C4-2B (cell line): Measurements from ENCODE around the gene ABCD3.

ENCODE experiments used
- ZFX ChIP-seq: fragments of 450-650 bp; IDR thresholded peaks from 2 replicates; pipeline ENCODE4 v1.6.1; 2017
- TF ChIP-seq, protein P1 (sequence below): fragments of 450-650 bp; conservative IDR thresholded peaks from 2 replicates; pipeline ENCODE4 v1.5.1; 2017; ENCODE audit warnings: mild to moderate bottlenecking

DNA sequence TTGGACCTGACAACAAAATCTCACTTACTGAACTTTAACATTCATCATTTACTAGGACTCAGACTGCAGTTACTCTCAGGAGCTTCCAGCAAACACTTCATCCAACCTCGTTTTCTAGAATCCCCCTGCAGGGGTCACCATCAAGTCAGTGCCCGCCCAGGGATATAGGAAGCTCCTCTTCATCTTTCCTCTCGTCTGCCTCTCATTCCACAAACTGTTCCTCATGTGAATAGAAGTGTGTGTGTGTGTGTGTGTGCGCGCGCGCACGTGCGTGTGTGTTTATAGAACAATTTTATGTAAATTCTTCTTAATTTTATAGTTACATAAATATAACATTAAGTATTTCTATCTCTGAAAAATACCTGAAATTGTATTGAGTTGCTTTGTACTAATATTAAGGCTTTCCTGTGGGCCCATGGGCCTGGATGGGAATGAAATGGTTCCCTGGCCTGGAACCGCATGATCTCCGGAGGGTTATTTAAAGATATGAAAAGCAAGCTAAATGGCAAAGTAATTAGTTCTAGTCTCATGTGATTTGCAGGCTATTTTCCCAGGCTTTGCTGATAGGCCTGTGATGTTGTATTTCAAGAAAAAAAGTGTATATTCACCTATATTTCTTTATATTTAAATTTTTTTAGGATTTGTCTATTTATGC, 21.7 kb upstream of the ABCD3 start:
- TF ChIP-seq, protein P1, sequence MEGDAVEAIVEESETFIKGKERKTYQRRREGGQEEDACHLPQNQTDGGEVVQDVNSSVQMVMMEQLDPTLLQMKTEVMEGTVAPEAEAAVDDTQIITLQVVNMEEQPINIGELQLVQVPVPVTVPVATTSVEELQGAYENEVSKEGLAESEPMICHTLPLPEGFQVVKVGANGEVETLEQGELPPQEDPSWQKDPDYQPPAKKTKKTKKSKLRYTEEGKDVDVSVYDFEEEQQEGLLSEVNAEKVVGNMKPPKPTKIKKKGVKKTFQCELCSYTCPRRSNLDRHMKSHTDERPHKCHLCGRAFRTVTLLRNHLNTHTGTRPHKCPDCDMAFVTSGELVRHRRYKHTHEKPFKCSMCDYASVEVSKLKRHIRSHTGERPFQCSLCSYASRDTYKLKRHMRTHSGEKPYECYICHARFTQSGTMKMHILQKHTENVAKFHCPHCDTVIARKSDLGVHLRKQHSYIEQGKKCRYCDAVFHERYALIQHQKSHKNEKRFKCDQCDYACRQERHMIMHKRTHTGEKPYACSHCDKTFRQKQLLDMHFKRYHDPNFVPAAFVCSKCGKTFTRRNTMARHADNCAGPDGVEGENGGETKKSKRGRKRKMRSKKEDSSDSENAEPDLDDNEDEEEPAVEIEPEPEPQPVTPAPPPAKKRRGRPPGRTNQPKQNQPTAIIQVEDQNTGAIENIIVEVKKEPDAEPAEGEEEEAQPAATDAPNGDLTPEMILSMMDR = no peak
- TF ChIP-seq ZFX = no peak
